GM21723 (cell line): ENCODE measurements around the gene TMEM169.

Experiments
- ATAC-seq: cut with Tn5 transposase; IDR thresholded peaks from one replicate; pipeline ENCODE4 v1.9.1; 2021; ENCODE audit warnings: mild to moderate bottlenecking, moderate library complexity; ENCODE audit not compliant: unreplicated experiment

Gene TMEM169

GRCh38 chr2:216081487-216082116 is at the start of gene TMEM169, which contains the start of gene PECR:
TSS of gene TMEM169 (plus strand) at chr2:216081919. CDS start at chr2:216095964, 14,045 bp downstream.
TSS of gene PECR (minus strand) at chr2:216081809. CDS start at chr2:216081741, 68 bp downstream.
- ATAC-seq = peak; percentile 96

GRCh38 chr2:216031960-216032689 is 49.6 kb upstream of the TMEM169 start:
- peak; percentile 78 for ATAC-seq

GRCh38 chr2:216033403-216033802 is 48.3 kb upstream of the TMEM169 start:
- ATAC-seq = peak; percentile 46

GRCh38 chr2:216034065-216034464 is 47.7 kb upstream of the TMEM169 start:
- peak; percentile 37 for ATAC-seq

- ATAC-seq = no peak
Measured at GRCh38 chr2:216039918-216040317, 41.8 kb upstream of the TMEM169 start.

GRCh38 chr2:216041438-216041837 is 40.3 kb upstream of the TMEM169 start:
- no peak for ATAC-seq

GRCh38 chr2:216043949-216044348 is 37.8 kb upstream of the TMEM169 start:
- no peak for ATAC-seq

- peak; percentile 98 for ATAC-seq
Measured at GRCh38 chr2:216044883-216045486, 36.7 kb upstream of the TMEM169 start.

- no peak for ATAC-seq
Measured at GRCh38 chr2:216047397-216047796, 34.3 kb upstream of the TMEM169 start.

GRCh38 chr2:216049452-216049851 is 32.3 kb upstream of the TMEM169 start:
- ATAC-seq = no peak

- ATAC-seq = no peak
Measured at GRCh38 chr2:216051350-216051749, 30.4 kb upstream of the TMEM169 start.

GRCh38 chr2:216052420-216052819 is 29.3 kb upstream of the TMEM169 start:
- ATAC-seq = no peak

GRCh38 chr2:216055680-216056079 is 26.0 kb upstream of the TMEM169 start:
- ATAC-seq = no peak

- peak; percentile 44 for ATAC-seq
Measured at GRCh38 chr2:216056739-216057138, 25.0 kb upstream of the TMEM169 start.

GRCh38 chr2:216057688-216058193 is 24.0 kb upstream of the TMEM169 start:
- ATAC-seq = peak; percentile 87

GRCh38 chr2:216059233-216059834 is 22.4 kb upstream of the TMEM169 start:
- ATAC-seq = no peak

- ATAC-seq = no peak
Measured at GRCh38 chr2:216064014-216064630, 17.6 kb upstream of the TMEM169 start.

GRCh38 chr2:216064665-216065064 is 17.1 kb upstream of the TMEM169 start:
- no peak for ATAC-seq

- no peak for ATAC-seq
Measured at GRCh38 chr2:216066230-216066629, 15.5 kb upstream of the TMEM169 start.

- ATAC-seq = no peak
Measured at GRCh38 chr2:216069028-216069427, 12.7 kb upstream of the TMEM169 start.

- ATAC-seq = no peak
Measured at GRCh38 chr2:216070195-216070594, 11.5 kb upstream of the TMEM169 start.
